HG03280 (cell line): Measurements from ENCODE around the gene HOXD3.

Experiments
- ATAC-seq: cut with Tn5 transposase; IDR thresholded peaks from one replicate; pipeline ENCODE4 v1.9.1; 2021; ENCODE audit warnings: mild to moderate bottlenecking, moderate library complexity; ENCODE audit not compliant: unreplicated experiment

Gene HOXD3

DNA sequence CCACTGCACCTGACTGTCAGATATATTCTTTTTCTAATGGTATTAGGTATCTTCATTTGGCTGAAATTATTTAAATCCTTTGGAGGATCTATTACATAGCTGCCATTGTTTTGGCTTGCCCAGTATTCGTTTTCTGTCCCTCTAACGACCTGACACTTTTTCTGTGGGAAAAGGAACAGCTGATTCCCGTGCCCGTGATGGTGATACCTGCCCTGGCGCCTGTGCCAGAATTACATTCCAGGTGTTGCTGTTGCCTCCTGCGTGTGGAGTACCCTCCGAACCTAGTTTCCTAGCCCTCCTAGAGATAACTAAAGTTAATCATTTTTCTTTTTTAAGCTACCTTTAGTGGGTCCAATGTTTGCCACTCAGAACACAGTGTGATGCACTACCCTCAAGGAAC lies 45.4 kb downstream of the HOXD3 start:
- ATAC-seq: no peak

DNA sequence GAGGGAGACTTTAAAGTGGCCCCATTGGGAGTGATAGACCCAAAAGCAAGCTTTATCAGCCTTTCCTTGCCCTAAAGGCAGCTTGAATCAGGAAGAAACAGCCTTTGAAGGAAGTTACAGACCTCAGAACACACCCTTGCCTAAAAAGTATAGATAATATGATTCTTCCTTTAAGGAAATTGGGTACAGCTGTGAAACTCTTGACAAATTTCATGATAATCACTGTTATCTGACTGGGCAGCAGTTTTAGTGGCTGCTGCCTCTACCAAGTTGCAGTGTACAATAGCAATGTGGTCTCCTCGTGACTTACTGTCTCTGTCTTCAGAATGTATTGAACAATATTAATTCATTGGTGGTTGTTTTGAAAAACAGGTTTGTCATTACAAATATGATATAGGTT lies 48.0 kb downstream of the HOXD3 start:
- ATAC-seq: no peak

DNA sequence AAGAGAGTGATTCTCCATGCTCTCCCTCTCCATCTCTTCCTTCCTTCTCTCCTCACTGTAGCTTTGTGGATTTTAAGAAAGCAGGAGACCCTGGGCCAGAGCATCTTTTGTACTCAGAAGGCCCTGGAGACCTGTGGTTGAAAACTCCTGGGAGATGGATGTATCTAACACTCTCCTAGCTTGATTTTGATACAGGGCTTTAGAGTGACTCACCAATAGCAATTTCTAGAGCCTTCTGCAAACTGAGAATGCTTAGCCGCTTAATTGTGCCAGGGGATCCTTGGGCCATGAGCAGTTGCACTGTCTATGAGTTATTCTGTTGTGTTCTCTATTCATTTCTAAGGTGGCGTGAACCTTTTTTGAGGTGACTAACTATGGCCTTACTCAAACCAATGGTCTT lies 49.0 kb downstream of the HOXD3 start:
- ATAC-seq: no peak

DNA sequence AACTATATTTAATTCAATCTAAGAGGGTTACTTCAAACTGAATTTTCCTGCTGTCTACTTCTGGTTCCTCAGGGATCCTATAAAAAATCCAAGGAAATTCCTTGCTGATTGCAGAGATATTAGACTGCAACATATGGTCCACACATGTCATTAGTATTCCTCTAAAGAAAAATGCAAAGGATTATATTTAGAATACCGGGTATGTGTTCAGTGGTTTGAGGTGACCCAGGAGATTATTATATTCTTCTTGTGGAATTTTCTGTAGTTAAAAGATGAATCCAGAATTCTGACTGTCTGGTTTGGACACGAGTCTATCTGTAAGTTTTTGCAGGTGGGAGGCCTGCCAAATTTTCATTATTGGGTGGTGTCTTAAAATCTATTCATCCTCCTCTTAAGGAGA lies 49.6 kb downstream of the HOXD3 start:
- ATAC-seq: no peak

DNA sequence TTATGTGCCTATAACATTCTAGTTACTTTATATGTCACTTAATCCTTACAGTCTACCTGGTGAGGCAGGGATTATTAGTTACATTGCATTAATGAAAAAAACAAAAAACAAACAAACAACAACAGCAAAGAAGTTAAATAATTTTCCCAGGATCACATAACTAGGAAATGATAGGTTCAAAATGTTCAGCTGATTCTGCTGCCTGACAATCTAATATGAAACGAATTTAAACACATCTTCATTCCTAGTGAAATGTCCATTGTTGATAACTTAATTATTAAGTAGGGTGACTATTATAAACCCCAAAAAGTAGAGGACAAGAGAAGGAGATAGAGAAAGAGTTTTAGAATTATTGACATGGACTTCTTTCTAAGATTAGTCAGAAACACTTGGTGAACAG lies 54.0 kb downstream of the HOXD3 start:
- ATAC-seq: no peak

DNA sequence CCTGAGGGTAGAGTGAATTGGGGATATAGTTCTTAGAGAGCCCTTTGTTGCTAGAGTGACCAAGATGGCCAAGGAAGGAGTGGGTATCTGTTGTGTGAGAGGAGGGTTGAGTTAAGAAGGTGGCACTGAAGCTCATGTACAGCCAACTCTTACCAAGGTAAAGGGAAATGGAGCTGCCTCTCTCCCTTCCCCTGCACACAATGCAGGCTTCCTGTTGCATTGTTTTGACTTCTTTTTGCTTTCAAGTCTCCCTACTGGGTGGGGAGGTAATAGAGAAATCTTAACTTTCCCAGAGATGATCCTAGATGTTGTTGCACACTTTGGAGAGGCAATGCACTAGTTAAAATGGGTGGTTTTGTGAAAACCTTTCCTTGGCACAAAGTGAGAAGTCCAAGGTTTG lies 55.2 kb downstream of the HOXD3 start:
- no peak for ATAC-seq

DNA sequence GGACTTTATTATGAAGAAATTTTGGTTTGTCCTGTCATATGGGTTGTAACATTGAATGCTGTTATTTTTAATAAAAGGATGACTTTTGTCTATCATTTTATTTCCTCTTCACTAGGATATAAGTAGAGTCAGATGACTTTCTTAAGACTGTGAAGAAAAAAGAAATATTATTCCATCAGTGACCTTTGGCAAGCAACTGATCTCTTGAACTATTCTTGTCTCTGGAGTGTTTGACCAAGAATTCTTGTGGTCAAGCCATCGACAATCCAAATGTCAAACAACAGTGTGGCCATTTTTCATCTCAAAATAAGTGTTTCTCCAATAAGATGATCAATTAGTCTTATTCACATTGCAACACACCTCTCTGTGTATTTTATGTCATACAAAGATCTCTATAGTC lies 56.3 kb downstream of the HOXD3 start:
- ATAC-seq: no peak
